ENCODE measurements around the gene COLEC12.

DNA sequence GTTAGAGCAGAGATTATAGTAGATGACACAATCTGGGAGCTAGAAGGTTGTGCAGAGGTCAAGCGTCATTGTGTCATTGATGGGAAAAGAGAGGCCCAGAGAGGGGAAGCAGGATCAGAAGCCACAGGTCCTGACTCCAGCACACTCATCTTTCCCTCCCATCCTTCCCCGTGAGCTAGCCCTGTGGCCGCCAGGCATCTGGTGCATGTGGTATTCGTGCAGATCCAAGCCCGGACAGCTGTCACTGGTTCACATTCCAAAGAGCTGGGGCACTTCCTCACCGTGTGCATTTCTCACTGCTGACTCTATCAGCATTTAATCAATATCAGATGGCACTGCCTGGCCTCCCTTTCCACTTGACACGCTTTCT, 138.6 kb downstream of the COLEC12 start:
- TF ChIP-seq, protein P1, sequence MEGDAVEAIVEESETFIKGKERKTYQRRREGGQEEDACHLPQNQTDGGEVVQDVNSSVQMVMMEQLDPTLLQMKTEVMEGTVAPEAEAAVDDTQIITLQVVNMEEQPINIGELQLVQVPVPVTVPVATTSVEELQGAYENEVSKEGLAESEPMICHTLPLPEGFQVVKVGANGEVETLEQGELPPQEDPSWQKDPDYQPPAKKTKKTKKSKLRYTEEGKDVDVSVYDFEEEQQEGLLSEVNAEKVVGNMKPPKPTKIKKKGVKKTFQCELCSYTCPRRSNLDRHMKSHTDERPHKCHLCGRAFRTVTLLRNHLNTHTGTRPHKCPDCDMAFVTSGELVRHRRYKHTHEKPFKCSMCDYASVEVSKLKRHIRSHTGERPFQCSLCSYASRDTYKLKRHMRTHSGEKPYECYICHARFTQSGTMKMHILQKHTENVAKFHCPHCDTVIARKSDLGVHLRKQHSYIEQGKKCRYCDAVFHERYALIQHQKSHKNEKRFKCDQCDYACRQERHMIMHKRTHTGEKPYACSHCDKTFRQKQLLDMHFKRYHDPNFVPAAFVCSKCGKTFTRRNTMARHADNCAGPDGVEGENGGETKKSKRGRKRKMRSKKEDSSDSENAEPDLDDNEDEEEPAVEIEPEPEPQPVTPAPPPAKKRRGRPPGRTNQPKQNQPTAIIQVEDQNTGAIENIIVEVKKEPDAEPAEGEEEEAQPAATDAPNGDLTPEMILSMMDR (conservative IDR thresholded peaks at IDR 0.05), result no peak
- TF ChIP-seq EZH2 (IDR thresholded peaks at IDR 0.05; ENCODE audit: low read depth), result no peak
